ENCODE measurements around the gene CAMK2G.
"Not testable (repeated sequence)": the region's sequence is repeated elsewhere in the genome, so short reads cannot be mapped to it uniquely, and the experiment has no call there.

Gene CAMK2G

DNA sequence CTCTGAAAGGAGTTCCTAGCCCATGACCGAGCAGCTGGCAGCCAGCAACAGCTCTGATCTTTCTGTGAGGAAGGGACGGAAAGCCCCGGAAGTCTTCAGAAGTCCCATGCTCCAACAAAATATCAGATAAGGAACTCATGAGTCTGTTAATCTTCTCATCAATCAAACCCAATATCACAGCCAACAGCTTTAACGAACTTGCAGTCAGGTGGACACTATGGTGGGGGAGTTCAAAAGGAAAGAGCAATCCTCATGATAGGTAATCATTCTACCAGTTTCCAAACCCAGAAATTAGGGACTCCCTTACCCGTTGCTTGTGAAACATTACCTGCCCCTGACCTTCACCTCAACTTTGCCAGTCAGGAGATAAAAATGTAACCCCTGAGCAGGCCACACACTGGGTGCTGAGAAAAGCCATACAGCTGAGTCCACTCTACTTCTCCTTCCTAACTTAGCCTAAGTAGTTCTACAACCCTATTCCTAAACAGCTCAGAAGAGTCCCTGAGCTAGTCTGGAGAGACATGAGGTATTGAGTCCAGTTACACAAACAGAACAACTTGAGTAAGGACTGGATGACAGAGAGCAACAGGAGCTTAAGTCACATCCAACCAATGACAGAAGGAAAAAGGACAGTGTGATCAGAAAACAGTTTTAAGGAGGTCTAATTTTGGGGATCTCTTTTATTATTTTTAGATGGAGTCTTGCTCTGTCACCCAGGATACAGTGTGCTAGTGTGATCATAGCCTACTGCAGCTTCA, 65.1 kb downstream of the CAMK2G start:
- DNase-seq, result no peak

DNA sequence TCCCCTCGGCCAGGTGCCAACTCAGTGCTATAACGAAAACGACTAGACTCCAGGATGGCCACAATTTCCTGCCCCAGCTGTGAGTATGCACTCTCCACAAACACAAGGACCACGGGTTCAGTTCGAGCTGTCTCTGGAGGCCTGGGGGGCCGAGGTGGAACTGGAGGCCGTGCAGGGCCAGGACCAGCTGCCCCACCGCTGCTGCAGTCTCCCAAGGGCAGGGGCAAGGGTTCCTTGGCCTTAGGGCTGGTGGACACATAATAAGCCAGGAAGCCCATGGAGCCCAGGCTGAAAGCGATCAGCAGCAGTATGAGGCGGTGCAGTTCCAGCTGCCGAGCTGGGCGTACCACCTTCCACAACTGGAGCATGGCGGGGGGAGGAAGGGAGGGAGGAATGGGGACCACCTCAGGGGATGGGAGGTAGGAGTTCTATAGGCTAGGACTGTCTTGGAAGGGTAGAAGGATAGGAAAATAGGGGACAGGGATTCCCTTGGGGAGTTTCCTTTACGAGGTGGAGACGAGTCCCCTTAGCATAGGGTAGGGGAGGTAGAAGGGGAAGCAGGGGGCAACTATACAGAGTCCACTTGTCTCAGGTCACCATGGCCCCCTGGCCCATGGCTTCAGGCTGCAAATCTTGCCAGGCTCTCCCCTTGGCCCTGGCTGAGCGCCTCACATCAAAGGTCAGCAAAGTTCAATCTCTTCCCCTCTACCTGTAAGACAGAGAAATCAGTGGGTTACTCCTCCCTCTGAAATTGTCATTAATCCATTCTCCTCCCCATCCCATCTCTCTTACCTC, 66.1 kb downstream of the CAMK2G start:
- DNase-seq, result no peak

DNA sequence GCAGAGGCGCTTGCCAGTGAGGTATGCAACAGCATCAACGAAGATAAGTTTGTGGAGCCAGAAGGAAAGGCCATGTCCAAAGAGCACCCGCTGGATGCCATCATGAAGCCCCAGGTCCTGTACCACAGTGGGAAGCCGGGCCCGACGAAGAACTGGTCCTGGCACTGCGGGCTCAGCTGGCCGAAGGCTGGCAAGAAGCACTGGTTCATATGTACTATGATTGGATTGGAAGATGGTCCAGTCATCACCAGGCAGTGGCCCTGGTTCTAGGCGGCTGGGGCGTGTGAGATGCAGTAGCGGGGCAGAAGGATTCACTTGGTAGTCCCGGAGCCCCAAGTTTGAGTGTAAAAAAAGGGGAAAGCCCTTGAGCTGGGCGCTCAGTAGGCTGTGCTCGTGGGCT, 66.9 kb downstream of the CAMK2G start:
- no peak for DNase-seq

DNA sequence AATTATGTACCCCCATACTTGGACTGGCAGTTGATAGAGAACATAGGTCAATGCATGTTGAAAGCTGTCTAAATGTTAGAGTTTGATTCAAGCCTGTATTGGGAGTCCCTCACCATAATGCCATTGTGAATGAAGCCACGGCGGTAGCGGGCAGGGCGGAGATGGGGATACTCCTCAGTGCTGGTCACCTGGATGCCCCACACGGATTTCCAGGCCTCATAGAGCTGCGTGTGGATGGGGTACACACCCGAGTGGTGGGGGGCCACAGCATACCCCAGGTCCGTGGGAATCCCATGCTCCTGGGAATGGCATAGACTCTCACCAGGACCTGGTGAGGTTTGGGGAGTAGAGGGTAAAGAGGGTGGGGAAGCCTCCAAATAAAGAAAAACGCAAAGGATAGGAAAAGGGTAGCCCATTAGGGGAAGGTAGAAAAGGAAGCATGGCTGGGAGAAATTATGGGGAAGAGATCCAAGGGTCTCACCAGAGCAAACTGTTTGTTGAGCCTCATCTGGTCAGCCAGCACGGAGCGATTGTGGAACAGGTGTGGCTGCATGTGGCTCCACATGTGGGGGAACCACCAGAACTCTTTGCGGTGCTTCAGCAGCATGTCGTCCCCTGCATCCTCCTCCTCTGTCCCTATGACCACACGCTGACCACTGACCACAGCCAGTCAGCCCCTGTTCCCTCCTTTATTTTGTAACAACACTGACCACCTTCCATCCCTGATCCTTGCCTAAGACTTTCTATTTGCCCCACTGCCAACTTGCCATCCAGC, 68.0 kb downstream of the CAMK2G start:
- no peak for DNase-seq

DNA sequence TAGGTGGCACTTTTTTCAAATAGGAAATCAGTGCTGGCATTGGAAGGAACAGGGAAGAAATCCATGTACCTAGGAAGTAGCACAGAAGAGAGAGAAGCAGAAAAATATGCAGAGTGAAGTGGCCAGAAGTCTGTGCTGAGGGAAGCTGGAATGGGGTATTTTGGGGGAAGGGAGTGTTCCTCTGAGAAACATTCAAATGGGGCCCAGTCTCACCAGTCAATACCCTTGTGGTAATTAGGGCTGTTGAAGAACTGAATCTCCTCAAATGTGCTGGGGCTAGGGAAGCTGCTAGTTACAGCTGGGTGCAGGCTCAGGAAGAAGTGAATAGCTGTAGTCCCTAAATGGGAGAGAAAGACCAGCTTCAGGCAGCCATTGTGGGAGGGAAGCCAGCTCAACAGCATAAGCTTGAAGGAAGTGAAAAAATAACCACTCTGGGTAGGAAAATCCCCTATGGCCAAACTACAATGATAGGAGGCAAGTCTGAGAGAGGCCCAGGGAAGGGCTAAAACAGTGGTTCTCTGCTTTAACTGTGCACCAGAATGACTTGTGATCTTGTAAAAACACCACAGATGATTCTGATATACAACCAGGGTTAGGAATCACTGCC, 70.6 kb downstream of the CAMK2G start:
- DNase-seq, result no peak

GRCh38 chr10:73802276-73802991, 71.9 kb downstream of the CAMK2G start:
- no peak for DNase-seq

DNA sequence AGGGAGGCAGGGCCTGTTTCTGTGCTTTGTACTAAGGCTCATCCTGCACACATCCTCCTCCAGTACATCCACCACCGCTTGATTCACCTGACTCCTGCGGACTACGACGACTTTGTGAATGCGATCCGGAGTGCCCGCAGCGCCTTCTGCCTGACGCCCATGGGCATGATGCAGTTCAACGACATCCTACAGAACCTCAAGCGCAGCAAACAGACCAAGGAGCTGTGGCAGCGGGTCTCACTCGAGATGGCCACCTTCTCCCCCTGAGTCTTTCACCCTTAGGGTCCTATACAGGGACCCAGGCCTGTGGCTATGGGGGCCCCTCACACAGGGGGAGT, 73.1 kb downstream of the CAMK2G start:
- DNase-seq, result no peak

- no peak for DNase-seq
Measured at GRCh38 chr10:73800560-73801252, 73.6 kb downstream of the CAMK2G start.

DNA sequence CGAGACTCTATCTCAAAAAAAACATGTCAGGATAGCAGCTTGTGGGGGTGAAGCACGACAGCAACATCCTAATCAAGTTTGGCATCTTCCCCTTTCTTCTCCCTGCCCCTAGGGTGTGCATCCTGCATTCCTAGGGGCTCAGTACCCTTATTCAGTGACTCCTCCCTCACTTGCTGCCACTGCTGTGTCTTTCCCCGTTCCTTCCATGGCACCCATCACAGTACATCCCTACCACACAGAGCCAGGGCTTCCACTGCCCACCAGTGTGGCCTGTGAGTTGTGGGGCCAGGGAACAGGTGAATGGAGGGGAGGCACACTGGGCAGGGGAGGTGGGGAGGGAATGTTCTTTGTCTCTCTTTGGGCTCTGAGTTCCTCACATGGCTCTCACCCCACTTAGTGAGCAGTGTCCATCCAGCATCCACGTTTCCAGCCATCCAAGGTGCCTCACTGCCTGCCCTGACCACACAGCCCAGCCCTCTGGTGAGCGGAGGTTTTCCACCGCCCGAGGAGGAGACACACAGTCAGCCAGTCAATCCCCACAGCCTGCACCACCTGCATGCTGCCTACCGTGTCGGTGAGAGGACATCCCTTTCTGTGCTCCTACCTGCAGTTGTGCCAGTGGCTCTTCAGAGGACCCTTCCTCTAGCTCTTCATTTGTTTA, 74.3 kb downstream of the CAMK2G start:
- DNase-seq, result no peak

GRCh38 chr10:73798927-73799560, 75.3 kb downstream of the CAMK2G start:
- no peak for DNase-seq

DNA sequence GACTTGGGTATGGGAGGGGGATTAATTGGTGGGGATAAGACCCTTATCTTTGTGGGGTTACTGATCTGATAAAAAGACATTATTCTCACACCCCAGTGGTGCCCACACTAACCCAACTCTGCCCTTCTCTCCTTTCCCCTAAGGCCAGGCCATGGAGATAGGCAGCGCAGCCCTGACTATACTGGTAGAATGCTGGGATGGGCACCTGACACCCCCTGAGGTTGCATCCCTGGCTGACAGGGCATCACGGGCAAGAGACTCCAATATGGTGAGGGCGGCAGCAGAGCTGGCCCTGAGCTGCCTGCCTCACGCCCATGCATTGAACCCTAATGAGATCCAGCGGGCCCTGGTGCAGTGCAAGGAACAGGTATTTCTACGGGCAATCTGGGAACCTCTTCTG, 76.3 kb downstream of the CAMK2G start:
- DNase-seq, result no peak

DNA sequence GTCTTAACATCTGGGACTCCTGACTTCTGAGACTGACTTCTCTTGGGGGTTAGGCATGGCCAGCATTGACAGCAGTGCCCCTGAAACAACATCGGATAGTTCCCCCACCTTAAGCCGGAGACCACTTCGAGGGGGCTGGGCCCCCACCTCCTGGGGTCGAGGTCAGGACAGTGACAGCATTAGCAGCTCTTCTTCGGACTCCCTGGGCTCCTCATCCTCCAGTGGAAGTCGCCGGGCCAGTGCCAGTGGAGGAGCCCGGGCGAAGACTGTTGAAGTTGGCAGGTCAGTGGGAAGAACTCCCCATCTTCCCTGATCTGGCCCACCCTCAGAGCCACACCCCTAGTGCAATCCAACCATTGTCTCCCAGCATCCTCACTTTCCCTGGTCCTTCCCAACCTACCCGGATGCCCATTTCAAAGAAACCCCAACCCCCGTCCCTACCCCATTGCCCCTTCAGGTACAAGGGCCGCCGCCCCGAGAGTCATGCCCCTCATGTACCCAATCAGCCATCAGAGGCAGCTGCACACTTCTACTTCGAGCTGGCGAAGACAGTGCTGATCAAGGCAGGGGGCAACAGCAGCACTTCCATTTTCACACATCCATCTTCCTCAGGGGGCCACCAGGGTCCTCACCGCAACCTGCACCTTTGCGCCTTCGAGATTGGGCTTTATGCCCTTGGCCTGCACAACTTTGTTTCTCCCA, 76.9 kb downstream of the CAMK2G start:
- DNase-seq, result no peak

DNA sequence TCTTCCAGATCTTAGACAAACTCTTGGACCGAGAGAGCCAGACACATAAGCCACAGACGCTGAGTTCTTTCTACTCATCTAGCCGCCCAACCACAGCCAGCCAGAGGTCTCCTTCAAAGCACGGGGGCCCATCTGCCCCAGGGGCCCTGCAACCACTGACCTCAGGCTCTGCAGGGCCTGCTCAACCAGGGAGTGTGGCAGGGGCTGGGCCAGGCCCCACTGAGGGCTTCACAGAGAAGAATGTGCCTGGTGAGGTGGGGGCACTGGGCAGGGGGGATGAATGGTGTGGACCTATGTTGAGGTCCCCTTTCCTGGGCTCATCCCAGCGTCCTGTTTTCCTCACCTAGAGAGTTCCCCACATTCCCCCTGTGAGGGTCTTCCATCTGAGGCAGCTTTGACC, 77.6 kb downstream of the CAMK2G start:
- DNase-seq, result no peak

DNA sequence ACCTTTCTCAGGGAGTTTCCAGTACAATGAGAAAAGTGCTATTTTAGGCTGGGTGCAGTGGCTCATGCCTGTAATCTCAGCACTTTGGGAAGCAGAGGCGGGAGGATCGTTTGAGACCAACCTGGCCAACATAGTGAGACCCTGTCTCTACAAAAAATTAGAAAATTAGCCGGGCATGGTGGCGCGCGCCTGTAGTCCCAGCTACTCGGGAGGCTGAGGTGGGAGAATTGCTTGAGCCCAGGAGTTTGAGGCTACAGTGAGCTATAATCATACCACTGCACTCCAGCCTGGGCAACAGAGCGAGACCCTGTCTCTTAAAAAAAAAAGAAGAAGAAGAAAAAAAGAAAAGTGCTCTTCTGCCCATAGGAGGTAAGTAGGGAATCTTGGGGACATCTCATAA, 78.3 kb downstream of the CAMK2G start:
- not testable (repeated sequence) for DNase-seq

DNA sequence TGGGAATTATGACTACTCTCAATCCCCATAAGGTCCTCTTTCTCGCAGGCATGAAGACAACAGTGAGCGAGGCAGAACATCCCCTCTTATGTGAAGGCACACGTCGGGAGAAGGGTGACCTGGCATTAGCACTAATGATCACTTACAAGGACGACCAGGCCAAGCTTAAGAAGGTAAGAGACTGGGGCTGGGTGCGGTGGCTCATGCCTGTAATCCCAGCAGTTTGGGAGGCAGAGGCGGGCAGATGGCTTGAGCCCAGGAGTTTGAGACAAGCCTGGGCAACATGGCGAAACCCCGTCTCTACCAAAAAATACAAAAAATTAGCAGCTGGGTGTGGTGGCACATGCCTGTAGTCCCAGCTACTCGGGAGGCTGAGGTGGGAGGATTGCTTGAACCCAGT, 78.9 kb downstream of the CAMK2G start:
- not testable (repeated sequence) for DNase-seq

- DNase-seq, result no peak
Measured at GRCh38 chr10:73793456-73793855, 80.9 kb downstream of the CAMK2G start.

DNA sequence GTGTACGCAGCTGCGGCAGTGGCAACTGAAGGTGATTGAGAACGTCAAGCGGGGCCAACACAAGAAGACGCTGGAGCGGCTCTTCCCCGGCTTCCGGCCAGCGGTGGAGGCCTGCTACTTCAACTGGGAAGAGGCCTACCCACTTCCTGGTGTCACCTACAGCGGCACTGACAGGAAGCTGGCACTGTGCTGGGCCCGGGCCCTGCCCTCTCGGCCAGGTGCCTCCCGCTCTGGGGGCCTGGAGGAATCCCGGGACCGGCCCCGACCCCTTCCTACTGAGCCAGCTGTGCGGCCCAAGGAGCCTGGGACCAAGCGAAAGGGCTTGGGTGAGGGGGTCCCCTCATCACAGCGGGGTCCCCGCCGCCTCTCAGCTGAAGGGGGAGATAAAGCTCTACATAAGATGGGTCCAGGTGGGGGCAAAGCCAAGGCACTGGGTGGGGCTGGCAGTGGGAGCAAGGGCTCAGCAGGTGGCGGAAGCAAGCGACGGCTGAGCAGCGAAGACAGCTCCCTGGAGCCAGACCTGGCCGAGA, 82.4 kb downstream of the CAMK2G start:
- DNase-seq, result no peak

DNA sequence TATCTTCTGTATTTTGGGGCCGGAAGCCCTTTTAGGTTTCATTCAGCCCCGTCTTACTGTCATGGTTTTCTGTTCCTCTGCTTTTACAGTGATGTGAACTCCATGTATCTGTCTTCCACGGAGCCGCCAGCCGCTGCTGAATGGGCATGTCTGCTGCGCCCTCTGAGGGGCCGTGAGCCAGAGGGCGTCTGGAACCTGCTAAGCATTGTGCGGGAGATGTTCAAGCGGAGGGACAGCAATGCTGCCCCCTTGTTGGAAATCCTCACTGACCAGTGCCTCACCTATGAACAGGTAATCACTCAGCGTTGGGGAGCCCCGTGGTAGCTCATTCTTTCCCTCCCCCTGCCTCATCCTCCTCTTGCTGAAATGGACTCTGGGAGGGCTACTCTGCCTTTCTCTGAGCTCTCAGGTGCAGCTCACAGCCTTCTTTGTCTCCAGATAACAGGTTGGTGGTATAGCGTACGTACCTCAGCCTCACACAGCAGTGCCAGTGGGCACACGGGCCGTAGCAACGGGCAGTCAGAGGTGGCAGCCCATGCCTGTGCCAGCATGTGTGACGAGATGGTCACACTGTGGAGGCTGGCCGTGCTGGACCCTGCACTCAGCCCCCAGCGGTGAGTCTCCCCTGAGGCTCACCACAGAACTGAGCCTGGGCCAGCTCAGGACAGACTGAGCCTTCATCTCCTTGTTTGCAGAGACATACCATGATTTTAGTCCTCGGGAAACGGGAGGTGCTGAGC, 83.3 kb downstream of the CAMK2G start:
- DNase-seq, result no peak

- DNase-seq, result no peak
Measured at GRCh38 chr10:73789659-73790055, 84.7 kb downstream of the CAMK2G start.
